Measurements from ENCODE around the gene PARD3B. TPM values are rescaled to one million over a fixed set of nuclear protein-coding genes. Genes with fewer than 3 reads are reported as not detected.
A peak's percentile ranks its signal among the peaks of the same experiment; 100 is the strongest.

PARD3B gene
- total RNA-seq, 1 experiment from 2014 or later: 7.6 TPM

GRCh38 chr2:205660521-205661124 is 1115.3 kb downstream of the PARD3B start:
- H3K4me1 ChIP-seq (ENCODE audit: insufficient read depth, low read length, poor library complexity, severe bottlenecking): peaks cover 7% of the 10 kb centered on the region
- H3K36me3 ChIP-seq (ENCODE audit: insufficient read depth, low read length, poor library complexity, severe bottlenecking): no peaks in the 10 kb centered on the region
- DNase-seq (ENCODE audit: low spot score): peak; percentile 26
- POLR2A ChIA-PET (ENCODE audit: low non-redundant PET): no interaction called here
- H3K27ac ChIP-seq (ENCODE audit: low read depth, low read length, poor library complexity, severe bottlenecking): no peak overlapping the region
- CTCF ChIA-PET: no interaction called here
- intact Hi-C loops (cut with micrococcal nuclease; ENCODE audit: unreplicated experiment): no loop called here
- H3K9me3 ChIP-seq (ENCODE audit: low read depth, low read length, poor library complexity, severe bottlenecking): no peaks in the 10 kb centered on the region
- no peaks in the 10 kb centered on the region for H3K27me3 ChIP-seq (replicated peaks; ENCODE audit: insufficient read depth, low read depth, low read length, poor library complexity)
- no peak for TF ChIP-seq CTCF (conservative IDR thresholded peaks at IDR 0.05; ENCODE audit: low read depth, low read length)
- TF ChIP-seq EZH2 (IDR thresholded peaks at IDR 0.05; ENCODE audit: borderline replicate concordance, low read depth, low read length, poor library complexity, severe bottlenecking): no peak
- BruUV-seq (replicated peaks): no TSS peak
- no peak overlapping the region for H3K4me3 ChIP-seq (ENCODE audit: low read depth, low read length, poor library complexity, severe bottlenecking)

- ChIA-PET POLR2A (ENCODE audit: low non-redundant PET) (no interaction called here), CTCF (no interaction called here)
- Histone ChIP-seq H3K9me3 (ENCODE audit: low read depth, low read length, poor library complexity, severe bottlenecking) (no peaks in the 10 kb centered on the region), H3K27me3 (replicated peaks; ENCODE audit: insufficient read depth, low read depth, low read length, poor library complexity) (no peaks in the 10 kb centered on the region), H3K27ac (ENCODE audit: low read depth, low read length, poor library complexity, severe bottlenecking) (no peak overlapping the region), H3K4me3 (ENCODE audit: low read depth, low read length, poor library complexity, severe bottlenecking) (no peak overlapping the region), H3K36me3 (ENCODE audit: insufficient read depth, low read length, poor library complexity, severe bottlenecking) (no peaks in the 10 kb centered on the region), H3K4me1 (ENCODE audit: insufficient read depth, low read length, poor library complexity, severe bottlenecking) (peaks cover 7% of the 10 kb centered on the region)
- DNase-seq (ENCODE audit: low spot score): no peak
- intact Hi-C loops (cut with micrococcal nuclease; ENCODE audit: unreplicated experiment): no loop called here
- BruUV-seq (replicated peaks): no TSS peak
- TF ChIP-seq CTCF (conservative IDR thresholded peaks at IDR 0.05; ENCODE audit: low read depth, low read length) (no peak), EZH2 (IDR thresholded peaks at IDR 0.05; ENCODE audit: borderline replicate concordance, low read depth, low read length, poor library complexity, severe bottlenecking) (no peak)
Observed at GRCh38 chr2:205661281-205661680, 1116.0 kb downstream of the PARD3B start.

- Histone ChIP-seq H3K9me3 (ENCODE audit: low read depth, low read length, poor library complexity, severe bottlenecking) (no peaks in the 10 kb centered on the region), H3K4me1 (ENCODE audit: insufficient read depth, low read length, poor library complexity, severe bottlenecking) (peaks cover 7% of the 10 kb centered on the region), H3K36me3 (ENCODE audit: insufficient read depth, low read length, poor library complexity, severe bottlenecking) (no peaks in the 10 kb centered on the region), H3K27ac (ENCODE audit: low read depth, low read length, poor library complexity, severe bottlenecking) (no peak overlapping the region), H3K4me3 (ENCODE audit: low read depth, low read length, poor library complexity, severe bottlenecking) (no peak overlapping the region), H3K27me3 (replicated peaks; ENCODE audit: insufficient read depth, low read depth, low read length, poor library complexity) (no peaks in the 10 kb centered on the region)
- intact Hi-C loops (cut with micrococcal nuclease; ENCODE audit: unreplicated experiment): no loop called here
- CTCF ChIA-PET: no interaction called here
- no TSS peak for BruUV-seq (replicated peaks)
- no peak for DNase-seq (ENCODE audit: low spot score)
- POLR2A ChIA-PET (ENCODE audit: low non-redundant PET): no interaction called here
- TF ChIP-seq EZH2 (IDR thresholded peaks at IDR 0.05; ENCODE audit: borderline replicate concordance, low read depth, low read length, poor library complexity, severe bottlenecking) (no peak), CTCF (conservative IDR thresholded peaks at IDR 0.05; ENCODE audit: low read depth, low read length) (no peak)
Observed at GRCh38 chr2:205662206-205662965, 1117.1 kb downstream of the PARD3B start.

All from A673 (cell line).